K562 (cell line): ENCODE data around the gene PRICKLE4. TPM values are rescaled to one million over a fixed set of nuclear protein-coding genes. Genes with fewer than 3 reads are reported as not detected.

Experiments
- NFE2L1 ChIP-seq: fragments of 450-650 bp; IDR thresholded peaks from 2 replicates; pipeline ENCODE4 v1.6.1; 2016; ENCODE audit warnings: missing genetic modification characterization, low read depth, mild to moderate bottlenecking, missing compliant biosample characterization, moderate library complexity, borderline replicate concordance
- PHF20 ChIP-seq: fragments of 450-650 bp; IDR thresholded peaks from 2 replicates; pipeline ENCODE4 v1.6.1; 2018; ENCODE audit not compliant: partially characterized antibody
- TFAM ChIP-seq: fragments of 250-450 bp; sonication (Bioruptor Pico); conservative IDR thresholded peaks from 2 replicates; pipeline ENCODE4 v1.5.0; 2021; ENCODE audit warnings: mild to moderate bottlenecking, moderate library complexity
- ZNF23 ChIP-seq: fragments of 250-450 bp; sonication (Bioruptor Pico); IDR thresholded peaks from 2 replicates; pipeline ENCODE4 v1.4.0; 2020; ENCODE audit warnings: mild to moderate bottlenecking
- polyA plus RNA-seq, 8 experiments: library from polyadenylated mRNA; depleted of rRNA in 4 of 8; stranded (reverse) in 5 of 8; unstranded in 3 of 8; fragments of >200 nt; fragmentation: Nextera tagmentation in 2 of 8; fragmentation: Illumina TruSeq in 1 of 8; extraction: Ambion mirVana in 2 of 8; extraction: Trizol in 1 of 8; gene quantifications; 2 replicates each; pipeline versions ENCODE4 v1.2.1 to v1.2.3, GENCODE V29; 2011 to 2014; ENCODE audit warnings: inconsistent platforms in 1 of 8, missing spikeins in 1 of 8
- total RNA-seq, 7 experiments: library from RNA; depleted of rRNA in 6 of 7; stranded (reverse); fragments of >200 nt in 6 of 7; fragmentation: Illumina TruSeq in 2 of 7; extraction: Trizol in 2 of 7; gene quantifications; 2 replicates each; pipeline versions ENCODE4 v1.2.1 to v1.2.3, GENCODE V29; 2011 to 2021; ENCODE audit warnings: low replicate concordance in 1 of 7
- TF ChIP-seq, protein P1 (sequence below), 2 experiments: IDR thresholded peaks; 2 replicates each; pipeline ENCODE4 v1.6.1; 2011; ENCODE audit warnings: borderline replicate concordance in 1 of 2, control low read depth in 1 of 2, low read depth in 1 of 2, low read length in 1 of 2, mild to moderate bottlenecking in 1 of 2, mixed read lengths in 1 of 2, moderate library complexity in 1 of 2; ENCODE audit not compliant: insufficient read depth in 1 of 2, insufficient read length in 1 of 2, poor library complexity in 1 of 2, severe bottlenecking in 1 of 2; ENCODE audit errors: extremely low read depth in 1 of 2
- TF ChIP-seq, protein P2 (sequence below): fragments of 450-650 bp; IDR thresholded peaks from 2 replicates; pipeline ENCODE4 v1.6.1; 2016; ENCODE audit warnings: missing biosample characterization, missing genetic modification characterization
- TF ChIP-seq, protein P3 (sequence below): fragments of 450-650 bp; IDR thresholded peaks from 2 replicates; pipeline ENCODE4 v1.7.1; 2018; ENCODE audit warnings: mild to moderate bottlenecking, low read depth; ENCODE audit not compliant: partially characterized antibody
- TF ChIP-seq, protein P4 (sequence below): fragments of 450-650 bp; IDR thresholded peaks from 2 replicates; pipeline ENCODE4 v1.6.1; 2016; ENCODE audit warnings: mild to moderate bottlenecking, moderate library complexity

Gene PRICKLE4
- total and polyA plus RNA-seq, 9 of the 15 experiments (the other 6 are each of a cell fraction or from before 2014, with no cell fraction given): 0.20 to 0.32 (median 0.27) TPM; not detected in 6

DNA sequence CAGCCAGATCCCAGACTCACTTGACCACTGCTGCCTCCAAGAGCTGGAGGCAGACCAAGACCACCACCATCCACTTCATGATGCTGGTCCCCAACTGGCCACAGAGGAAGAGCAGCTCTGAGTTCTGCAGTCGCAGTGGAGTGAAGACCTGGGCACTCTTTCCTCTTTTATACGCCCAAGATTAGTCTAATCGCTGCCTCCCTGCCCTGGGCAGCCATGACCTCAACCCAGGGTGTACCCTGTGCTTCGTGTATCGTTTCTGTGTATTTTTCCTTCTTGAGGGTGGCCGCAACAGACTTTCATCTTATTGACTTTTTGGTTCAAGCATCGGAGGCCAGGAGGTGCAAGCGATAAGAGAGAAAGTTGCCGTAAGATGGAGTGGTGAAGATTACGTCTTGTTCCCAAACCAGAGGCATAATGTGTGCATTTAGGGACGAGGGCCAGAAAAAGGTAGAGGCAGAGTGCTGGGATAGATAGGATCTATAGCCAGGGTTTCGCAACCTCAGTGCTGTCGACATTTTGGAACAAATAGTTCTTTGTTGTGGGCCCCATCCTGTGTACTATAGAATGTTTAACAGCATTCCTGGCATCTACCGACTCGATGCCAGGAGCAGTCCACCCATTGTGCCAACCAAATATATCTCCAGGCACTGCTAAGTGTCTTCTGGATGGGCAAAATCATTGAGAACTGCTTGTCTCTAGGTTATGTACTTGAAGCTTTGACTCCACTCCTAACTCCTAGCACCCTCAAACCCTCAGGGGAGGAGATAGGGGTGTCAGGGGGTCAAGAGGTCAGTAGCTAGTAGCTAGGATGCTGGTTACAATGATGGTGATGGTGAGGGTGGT lies 33.1 kb upstream of the PRICKLE4 start, which contains the start of gene PGC (continued):
- TF ChIP-seq, protein P1, sequence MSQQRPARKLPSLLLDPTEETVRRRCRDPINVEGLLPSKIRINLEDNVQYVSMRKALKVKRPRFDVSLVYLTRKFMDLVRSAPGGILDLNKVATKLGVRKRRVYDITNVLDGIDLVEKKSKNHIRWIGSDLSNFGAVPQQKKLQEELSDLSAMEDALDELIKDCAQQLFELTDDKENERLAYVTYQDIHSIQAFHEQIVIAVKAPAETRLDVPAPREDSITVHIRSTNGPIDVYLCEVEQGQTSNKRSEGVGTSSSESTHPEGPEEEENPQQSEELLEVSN (IDR thresholded peaks at IDR 0.05; ENCODE audit: borderline replicate concordance in 1 of 2, extremely low read depth in 1 of 2, insufficient read depth in 1 of 2, insufficient read length in 1 of 2, low read depth in 1 of 2, low read length in 1 of 2, poor library complexity in 1 of 2, severe bottlenecking in 1 of 2): no peak
- TF ChIP-seq, protein P2, sequence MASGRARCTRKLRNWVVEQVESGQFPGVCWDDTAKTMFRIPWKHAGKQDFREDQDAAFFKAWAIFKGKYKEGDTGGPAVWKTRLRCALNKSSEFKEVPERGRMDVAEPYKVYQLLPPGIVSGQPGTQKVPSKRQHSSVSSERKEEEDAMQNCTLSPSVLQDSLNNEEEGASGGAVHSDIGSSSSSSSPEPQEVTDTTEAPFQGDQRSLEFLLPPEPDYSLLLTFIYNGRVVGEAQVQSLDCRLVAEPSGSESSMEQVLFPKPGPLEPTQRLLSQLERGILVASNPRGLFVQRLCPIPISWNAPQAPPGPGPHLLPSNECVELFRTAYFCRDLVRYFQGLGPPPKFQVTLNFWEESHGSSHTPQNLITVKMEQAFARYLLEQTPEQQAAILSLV: no peak
- TF ChIP-seq NFE2L1 (tag): no peak
- TF ChIP-seq, protein P3, sequence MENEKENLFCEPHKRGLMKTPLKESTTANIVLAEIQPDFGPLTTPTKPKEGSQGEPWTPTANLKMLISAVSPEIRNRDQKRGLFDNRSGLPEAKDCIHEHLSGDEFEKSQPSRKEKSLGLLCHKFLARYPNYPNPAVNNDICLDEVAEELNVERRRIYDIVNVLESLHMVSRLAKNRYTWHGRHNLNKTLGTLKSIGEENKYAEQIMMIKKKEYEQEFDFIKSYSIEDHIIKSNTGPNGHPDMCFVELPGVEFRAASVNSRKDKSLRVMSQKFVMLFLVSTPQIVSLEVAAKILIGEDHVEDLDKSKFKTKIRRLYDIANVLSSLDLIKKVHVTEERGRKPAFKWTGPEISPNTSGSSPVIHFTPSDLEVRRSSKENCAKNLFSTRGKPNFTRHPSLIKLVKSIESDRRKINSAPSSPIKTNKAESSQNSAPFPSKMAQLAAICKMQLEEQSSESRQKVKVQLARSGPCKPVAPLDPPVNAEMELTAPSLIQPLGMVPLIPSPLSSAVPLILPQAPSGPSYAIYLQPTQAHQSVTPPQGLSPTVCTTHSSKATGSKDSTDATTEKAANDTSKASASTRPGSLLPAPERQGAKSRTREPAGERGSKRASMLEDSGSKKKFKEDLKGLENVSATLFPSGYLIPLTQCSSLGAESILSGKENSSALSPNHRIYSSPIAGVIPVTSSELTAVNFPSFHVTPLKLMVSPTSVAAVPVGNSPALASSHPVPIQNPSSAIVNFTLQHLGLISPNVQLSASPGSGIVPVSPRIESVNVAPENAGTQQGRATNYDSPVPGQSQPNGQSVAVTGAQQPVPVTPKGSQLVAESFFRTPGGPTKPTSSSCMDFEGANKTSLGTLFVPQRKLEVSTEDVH: no peak
- no peak for TF ChIP-seq ZNF23 (CRISPR knock-in tag)
- no peak for TF ChIP-seq TFAM (CRISPR knock-in tag)
- TF ChIP-seq PHF20: no peak
- TF ChIP-seq, protein P4, sequence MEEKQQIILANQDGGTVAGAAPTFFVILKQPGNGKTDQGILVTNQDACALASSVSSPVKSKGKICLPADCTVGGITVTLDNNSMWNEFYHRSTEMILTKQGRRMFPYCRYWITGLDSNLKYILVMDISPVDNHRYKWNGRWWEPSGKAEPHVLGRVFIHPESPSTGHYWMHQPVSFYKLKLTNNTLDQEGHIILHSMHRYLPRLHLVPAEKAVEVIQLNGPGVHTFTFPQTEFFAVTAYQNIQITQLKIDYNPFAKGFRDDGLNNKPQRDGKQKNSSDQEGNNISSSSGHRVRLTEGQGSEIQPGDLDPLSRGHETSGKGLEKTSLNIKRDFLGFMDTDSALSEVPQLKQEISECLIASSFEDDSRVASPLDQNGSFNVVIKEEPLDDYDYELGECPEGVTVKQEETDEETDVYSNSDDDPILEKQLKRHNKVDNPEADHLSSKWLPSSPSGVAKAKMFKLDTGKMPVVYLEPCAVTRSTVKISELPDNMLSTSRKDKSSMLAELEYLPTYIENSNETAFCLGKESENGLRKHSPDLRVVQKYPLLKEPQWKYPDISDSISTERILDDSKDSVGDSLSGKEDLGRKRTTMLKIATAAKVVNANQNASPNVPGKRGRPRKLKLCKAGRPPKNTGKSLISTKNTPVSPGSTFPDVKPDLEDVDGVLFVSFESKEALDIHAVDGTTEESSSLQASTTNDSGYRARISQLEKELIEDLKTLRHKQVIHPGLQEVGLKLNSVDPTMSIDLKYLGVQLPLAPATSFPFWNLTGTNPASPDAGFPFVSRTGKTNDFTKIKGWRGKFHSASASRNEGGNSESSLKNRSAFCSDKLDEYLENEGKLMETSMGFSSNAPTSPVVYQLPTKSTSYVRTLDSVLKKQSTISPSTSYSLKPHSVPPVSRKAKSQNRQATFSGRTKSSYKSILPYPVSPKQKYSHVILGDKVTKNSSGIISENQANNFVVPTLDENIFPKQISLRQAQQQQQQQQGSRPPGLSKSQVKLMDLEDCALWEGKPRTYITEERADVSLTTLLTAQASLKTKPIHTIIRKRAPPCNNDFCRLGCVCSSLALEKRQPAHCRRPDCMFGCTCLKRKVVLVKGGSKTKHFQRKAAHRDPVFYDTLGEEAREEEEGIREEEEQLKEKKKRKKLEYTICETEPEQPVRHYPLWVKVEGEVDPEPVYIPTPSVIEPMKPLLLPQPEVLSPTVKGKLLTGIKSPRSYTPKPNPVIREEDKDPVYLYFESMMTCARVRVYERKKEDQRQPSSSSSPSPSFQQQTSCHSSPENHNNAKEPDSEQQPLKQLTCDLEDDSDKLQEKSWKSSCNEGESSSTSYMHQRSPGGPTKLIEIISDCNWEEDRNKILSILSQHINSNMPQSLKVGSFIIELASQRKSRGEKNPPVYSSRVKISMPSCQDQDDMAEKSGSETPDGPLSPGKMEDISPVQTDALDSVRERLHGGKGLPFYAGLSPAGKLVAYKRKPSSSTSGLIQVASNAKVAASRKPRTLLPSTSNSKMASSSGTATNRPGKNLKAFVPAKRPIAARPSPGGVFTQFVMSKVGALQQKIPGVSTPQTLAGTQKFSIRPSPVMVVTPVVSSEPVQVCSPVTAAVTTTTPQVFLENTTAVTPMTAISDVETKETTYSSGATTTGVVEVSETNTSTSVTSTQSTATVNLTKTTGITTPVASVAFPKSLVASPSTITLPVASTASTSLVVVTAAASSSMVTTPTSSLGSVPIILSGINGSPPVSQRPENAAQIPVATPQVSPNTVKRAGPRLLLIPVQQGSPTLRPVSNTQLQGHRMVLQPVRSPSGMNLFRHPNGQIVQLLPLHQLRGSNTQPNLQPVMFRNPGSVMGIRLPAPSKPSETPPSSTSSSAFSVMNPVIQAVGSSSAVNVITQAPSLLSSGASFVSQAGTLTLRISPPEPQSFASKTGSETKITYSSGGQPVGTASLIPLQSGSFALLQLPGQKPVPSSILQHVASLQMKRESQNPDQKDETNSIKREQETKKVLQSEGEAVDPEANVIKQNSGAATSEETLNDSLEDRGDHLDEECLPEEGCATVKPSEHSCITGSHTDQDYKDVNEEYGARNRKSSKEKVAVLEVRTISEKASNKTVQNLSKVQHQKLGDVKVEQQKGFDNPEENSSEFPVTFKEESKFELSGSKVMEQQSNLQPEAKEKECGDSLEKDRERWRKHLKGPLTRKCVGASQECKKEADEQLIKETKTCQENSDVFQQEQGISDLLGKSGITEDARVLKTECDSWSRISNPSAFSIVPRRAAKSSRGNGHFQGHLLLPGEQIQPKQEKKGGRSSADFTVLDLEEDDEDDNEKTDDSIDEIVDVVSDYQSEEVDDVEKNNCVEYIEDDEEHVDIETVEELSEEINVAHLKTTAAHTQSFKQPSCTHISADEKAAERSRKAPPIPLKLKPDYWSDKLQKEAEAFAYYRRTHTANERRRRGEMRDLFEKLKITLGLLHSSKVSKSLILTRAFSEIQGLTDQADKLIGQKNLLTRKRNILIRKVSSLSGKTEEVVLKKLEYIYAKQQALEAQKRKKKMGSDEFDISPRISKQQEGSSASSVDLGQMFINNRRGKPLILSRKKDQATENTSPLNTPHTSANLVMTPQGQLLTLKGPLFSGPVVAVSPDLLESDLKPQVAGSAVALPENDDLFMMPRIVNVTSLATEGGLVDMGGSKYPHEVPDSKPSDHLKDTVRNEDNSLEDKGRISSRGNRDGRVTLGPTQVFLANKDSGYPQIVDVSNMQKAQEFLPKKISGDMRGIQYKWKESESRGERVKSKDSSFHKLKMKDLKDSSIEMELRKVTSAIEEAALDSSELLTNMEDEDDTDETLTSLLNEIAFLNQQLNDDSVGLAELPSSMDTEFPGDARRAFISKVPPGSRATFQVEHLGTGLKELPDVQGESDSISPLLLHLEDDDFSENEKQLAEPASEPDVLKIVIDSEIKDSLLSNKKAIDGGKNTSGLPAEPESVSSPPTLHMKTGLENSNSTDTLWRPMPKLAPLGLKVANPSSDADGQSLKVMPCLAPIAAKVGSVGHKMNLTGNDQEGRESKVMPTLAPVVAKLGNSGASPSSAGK: no peak
